Keratinocyte (primary cell): Measurements from ENCODE around the gene C19orf38. TPM values are rescaled to one million over a fixed set of nuclear protein-coding genes. Genes with fewer than 3 reads are reported as not detected.
"Not testable (repeated sequence)": the region's sequence is repeated elsewhere in the genome, so short reads cannot be mapped to it uniquely, and the experiment has no call there.

Source experiments
- DNase-seq: peaks from one replicate; pipeline ENCODE4 v3.0.0-alpha.2; 2011; ENCODE audit warnings: low read depth, missing footprints, low spot score
- FAIRE-seq: peaks from 2 replicates; lab custom pipeline; 2011; peaks lifted over from hg19 to GRCh38; lab: Jason Lieb, UNC
- H2AFZ ChIP-seq: 2 replicates; pipeline ENCODE4 v1.6.0; 2012; ENCODE audit warnings: low read length, control low read depth, inconsistent platforms; ENCODE audit not compliant: control insufficient read depth
- H3K27ac ChIP-seq: 2 replicates; pipeline ENCODE4 v1.5.1; 2011; ENCODE audit warnings: low read length; ENCODE audit not compliant: control insufficient read depth, insufficient read depth
- H3K27me3 ChIP-seq: 3 replicates; pipeline ENCODE4 v1.6.0; 2011; ENCODE audit warnings: low read length; ENCODE audit not compliant: control insufficient read depth, insufficient read depth; ENCODE audit errors: extremely low read depth
- H3K36me3 ChIP-seq, 2 experiments: 2 replicates in 1 of 2; 3 replicates in 1 of 2; pipeline ENCODE4 v1.5.1; 2011; ENCODE audit warnings: low read length in 2 of 2, mild to moderate bottlenecking in 1 of 2; ENCODE audit not compliant: control insufficient read depth in 2 of 2, insufficient read depth in 2 of 2; ENCODE audit errors: extremely low read depth in 1 of 2
- H3K4me1 ChIP-seq: 3 replicates; pipeline ENCODE4 v1.5.1; 2011; ENCODE audit warnings: low read length; ENCODE audit not compliant: control insufficient read depth, insufficient read depth; ENCODE audit errors: extremely low read depth
- H3K4me2 ChIP-seq: 3 replicates; pipeline ENCODE4 v1.6.0; 2011; ENCODE audit warnings: low read depth, low read length; ENCODE audit not compliant: control insufficient read depth, insufficient read depth; ENCODE audit errors: extremely low read depth
- H3K4me3 ChIP-seq, 3 experiments: fragments of 200-600 bp in 1 of 3; sonication (generic) in 1 of 3; 2 replicates in 2 of 3; 3 replicates in 1 of 3; pipeline ENCODE4 v1.5.1; 2011 to 2016; ENCODE audit warnings: low read length in 3 of 3, mild to moderate bottlenecking in 3 of 3, control low read depth in 2 of 3, inconsistent platforms in 1 of 3, low read depth in 1 of 3, mixed read lengths in 1 of 3, mixed run types in 1 of 3, moderate library complexity in 1 of 3; ENCODE audit not compliant: control insufficient read depth in 2 of 3, insufficient read depth in 2 of 3; ENCODE audit errors: extremely low read depth in 1 of 3
- H3K79me2 ChIP-seq: 2 replicates; pipeline ENCODE4 v1.6.0; 2012; ENCODE audit warnings: low read length; ENCODE audit not compliant: control insufficient read depth, insufficient read depth
- H3K9ac ChIP-seq: 3 replicates; pipeline ENCODE4 v1.6.0; 2011; ENCODE audit warnings: low read length; ENCODE audit not compliant: control insufficient read depth, insufficient read depth; ENCODE audit errors: extremely low read depth
- H3K9me1 ChIP-seq: 3 replicates; pipeline ENCODE4 v1.6.0; 2011; ENCODE audit warnings: low read length; ENCODE audit not compliant: control insufficient read depth, insufficient read depth; ENCODE audit errors: extremely low read depth
- H3K9me3 ChIP-seq: 2 replicates; pipeline ENCODE4 v1.5.1; 2012; ENCODE audit warnings: low read depth, low read length; ENCODE audit not compliant: control insufficient read depth
- H4K20me1 ChIP-seq: 3 replicates; pipeline ENCODE4 v1.6.0; 2011; ENCODE audit warnings: low read length; ENCODE audit not compliant: control insufficient read depth, insufficient read depth; ENCODE audit errors: extremely low read depth
- CTCF ChIP-seq, 3 experiments: IDR thresholded peaks in 1 of 3; conservative IDR thresholded peaks in 1 of 3; optimal IDR thresholded peaks in 1 of 3; 2 replicates in 2 of 3; 3 replicates in 1 of 3; pipeline versions ENCODE3 to v1.5.1; 2011; ENCODE audit warnings: low read length in 3 of 3, mild to moderate bottlenecking in 3 of 3, moderate library complexity in 2 of 3, control low read depth in 1 of 3, inconsistent platforms in 1 of 3; ENCODE audit not compliant: insufficient read depth in 2 of 3; ENCODE audit errors: extremely low read depth in 1 of 3
- EZH2 ChIP-seq: IDR thresholded peaks from one replicate; pipeline ENCODE4 v1.6.1; 2012; ENCODE audit warnings: inconsistent platforms, mild to moderate bottlenecking, low read length, moderate library complexity
- dilution Hi-C: fragments of 300-500 bp; cut with MboI; formaldehyde crosslinking; loops from one replicate; pipeline ENCODE4 v1.7.0; 2020; ENCODE audit warnings: low sequenced_read_pairs; ENCODE audit not compliant: extremely low pct_ligation_motif_present
- polyA plus RNA-seq, 5 experiments: library from polyadenylated mRNA; depleted of rRNA in 3 of 5; stranded (reverse) in 3 of 5; stranded (forward) in 1 of 5; unstranded in 1 of 5; fragments of >200 nt; gene quantifications; 1 replicate in 1 of 5; 2 replicates in 3 of 5; 3 replicates in 1 of 5; pipeline versions ENCODE4 v1.2.1 to v1.2.3, GENCODE V29; 2011 to 2012; ENCODE audit warnings: missing spikeins in 2 of 5, low read depth in 1 of 5, low replicate concordance in 1 of 5

C19orf38 gene
- polyA plus RNA-seq, 1 donor (not counting 4 experiments of a cell fraction or from before 2014, with no cell fraction given) = 0.14 TPM

GRCh38 chr19:10874024-10874423 lies 25.8 kb downstream of the C19orf38 start:
- H2AFZ ChIP-seq = no peak overlapping the region
- peaks cover 4% of the 10 kb centered on the region for H4K20me1 ChIP-seq
- no peak overlapping the region for H3K27ac ChIP-seq
- no peak for TF ChIP-seq CTCF (optimal IDR thresholded peaks at IDR 0.05 in 1 of 3, IDR thresholded peaks at IDR 0.05 in 1 of 3, conservative IDR thresholded peaks at IDR 0.05 in 1 of 3; ENCODE audit: extremely low read depth in 1 of 3, insufficient read depth in 2 of 3, low read length in 3 of 3)
- no peak for TF ChIP-seq EZH2
- H3K4me1 ChIP-seq = peaks cover 13% of the 10 kb centered on the region
- FAIRE-seq = no peak
- no peaks in the 10 kb centered on the region for H3K9me3 ChIP-seq
- peak overlapping the region; percentile 16 for H3K4me2 ChIP-seq
- H3K9me1 ChIP-seq = no peaks in the 10 kb centered on the region
- H3K4me3 ChIP-seq = no peak overlapping the region
- no peak overlapping the region for H3K9ac ChIP-seq
- peaks cover 61% of the 10 kb centered on the region for H3K79me2 ChIP-seq
- DNase-seq = no peak
- peaks cover 0 to 2% of the 10 kb centered on the region in 2 experiments for H3K36me3 ChIP-seq
- dilution Hi-C loops = no loop called here
- H3K27me3 ChIP-seq = no peaks in the 10 kb centered on the region

- no peak overlapping the region for H3K4me2 ChIP-seq
- no peak overlapping the region for H2AFZ ChIP-seq
- H3K9me1 ChIP-seq = no peaks in the 10 kb centered on the region
- peaks cover 86% of the 10 kb centered on the region for H3K79me2 ChIP-seq
- H3K36me3 ChIP-seq = peaks cover 9 to 11% of the 10 kb centered on the region in 2 experiments
- H3K27me3 ChIP-seq = no peaks in the 10 kb centered on the region
- H3K9me3 ChIP-seq = no peaks in the 10 kb centered on the region
- H3K27ac ChIP-seq = no peak overlapping the region
- H4K20me1 ChIP-seq = peaks cover 4% of the 10 kb centered on the region
- no peak for FAIRE-seq
- no peak for DNase-seq
- no peak overlapping the region for H3K4me3 ChIP-seq
- TF ChIP-seq EZH2 = no peak
- TF ChIP-seq CTCF (optimal IDR thresholded peaks at IDR 0.05 in 1 of 3, IDR thresholded peaks at IDR 0.05 in 1 of 3, conservative IDR thresholded peaks at IDR 0.05 in 1 of 3; ENCODE audit: extremely low read depth in 1 of 3, insufficient read depth in 2 of 3, low read length in 3 of 3) = no peak
- dilution Hi-C loops = no loop called here
- peaks cover 12% of the 10 kb centered on the region for H3K4me1 ChIP-seq
- no peak overlapping the region for H3K9ac ChIP-seq
Observed at GRCh38 chr19:10876459-10877240, 28.4 kb downstream of the C19orf38 start.

GRCh38 chr19:10877608-10878007 lies 29.4 kb downstream of the C19orf38 start:
- H3K4me2 ChIP-seq, H3K9ac ChIP-seq, dilution Hi-C loops, H3K27ac ChIP-seq, H3K27me3 ChIP-seq, H3K9me3 ChIP-seq, H3K9me1 ChIP-seq, H4K20me1 ChIP-seq, H3K4me3 ChIP-seq, DNase-seq, H2AFZ ChIP-seq, FAIRE-seq: not testable (repeated sequence)
- Histone ChIP-seq H3K36me3 (peaks cover 12 to 14% of the 10 kb centered on the region in 2 experiments), H3K4me1 (peaks cover 10% of the 10 kb centered on the region), H3K79me2 (peaks cover 87% of the 10 kb centered on the region)
